GM21737 (cell line): ENCODE measurements around the gene SPACA9.

Experiments
- ATAC-seq: cut with Tn5 transposase; IDR thresholded peaks from one replicate; pipeline ENCODE4 v1.9.1; 2021; ENCODE audit warnings: mild to moderate bottlenecking, moderate library complexity; ENCODE audit not compliant: unreplicated experiment

Gene SPACA9

DNA sequence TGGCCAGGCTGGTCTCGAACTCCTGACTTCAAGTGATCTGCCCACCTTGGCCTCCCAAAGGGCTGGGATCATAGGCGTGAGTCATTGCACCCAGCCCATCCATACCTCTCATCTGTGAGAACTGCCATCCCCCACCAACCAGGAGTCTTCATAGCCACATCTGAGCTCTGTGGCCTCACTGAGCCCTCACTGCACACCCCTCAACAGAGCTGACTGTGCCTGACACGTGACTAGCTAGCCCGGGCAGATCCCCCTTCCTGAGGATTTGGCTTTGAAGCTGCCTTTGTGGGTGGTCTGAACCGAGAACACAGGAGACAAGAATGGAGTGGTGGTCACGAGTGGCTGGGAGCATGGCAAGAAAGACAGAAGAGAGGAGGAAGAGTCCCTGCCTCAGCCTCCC is 16.2 kb upstream of the SPACA9 start:
- ATAC-seq: no peak

GRCh38 chr9:132863096-132863495 is 15.6 kb upstream of the SPACA9 start:
- ATAC-seq: no peak

GRCh38 chr9:132864277-132864676 is 14.4 kb upstream of the SPACA9 start:
- no peak for ATAC-seq

- ATAC-seq: no peak
Measured at GRCh38 chr9:132864691-132865090, 14.0 kb upstream of the SPACA9 start.

DNA sequence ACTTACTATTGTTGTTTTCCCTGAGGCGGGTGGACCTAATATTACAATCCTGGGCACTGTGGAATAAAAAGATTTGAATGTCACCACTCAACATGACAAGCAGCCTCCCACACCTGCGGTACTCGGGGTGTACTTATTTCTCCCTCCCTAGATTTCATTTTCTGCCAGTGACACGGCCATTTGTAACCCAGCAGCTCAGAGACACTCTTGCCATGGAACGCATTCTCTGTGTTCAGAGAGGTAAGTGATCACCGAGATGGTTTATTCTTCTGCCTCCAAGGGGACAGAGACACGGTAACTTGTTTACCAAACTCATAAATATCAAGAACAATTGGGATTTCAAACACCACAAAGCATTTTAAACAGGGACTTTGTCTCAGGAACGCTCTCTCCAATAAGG is 11.8 kb upstream of the SPACA9 start:
- ATAC-seq: no peak

- no peak for ATAC-seq
Measured at GRCh38 chr9:132869266-132869665, 9.4 kb upstream of the SPACA9 start.

DNA sequence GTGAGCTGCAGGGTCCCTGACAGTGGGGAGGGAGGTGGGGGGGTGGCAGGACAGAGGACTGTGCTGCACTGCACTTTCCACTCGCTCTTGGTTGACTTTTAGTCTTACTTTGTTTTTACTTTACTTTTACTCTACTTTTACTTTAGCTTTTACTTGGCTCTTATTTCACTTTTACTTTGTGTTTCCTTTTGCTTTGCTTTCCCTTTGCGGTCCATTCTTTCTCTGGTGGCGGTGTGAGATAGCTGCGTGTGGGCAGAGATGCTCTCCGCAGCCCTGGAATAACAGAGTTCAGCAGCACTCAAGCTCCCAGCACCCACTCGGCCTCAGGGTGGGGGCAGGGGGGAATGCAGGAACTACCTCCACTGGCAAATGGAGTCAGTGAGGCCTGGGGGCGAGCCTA is 5.3 kb upstream of the SPACA9 start:
- ATAC-seq: no peak

DNA sequence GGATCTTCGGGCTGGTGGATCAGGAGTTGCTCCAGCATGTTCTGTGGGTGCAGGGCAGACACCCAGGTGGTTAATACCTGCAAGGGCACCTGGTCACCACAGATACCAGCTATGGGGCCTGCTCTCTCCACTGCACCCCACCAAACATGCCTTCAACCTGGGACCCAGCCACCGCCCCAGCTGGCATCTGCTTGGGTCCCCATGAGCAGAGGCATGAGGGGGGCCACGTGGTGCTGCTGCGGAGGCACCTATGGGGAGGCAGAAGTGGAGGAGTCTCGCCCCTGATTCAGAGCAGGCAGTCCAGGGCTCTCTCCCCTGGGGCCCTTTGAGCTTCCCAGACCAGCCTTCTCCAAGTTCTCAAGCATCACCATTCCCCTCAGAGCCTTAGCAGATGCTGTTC is 3.5 kb upstream of the SPACA9 start:
- no peak for ATAC-seq

DNA sequence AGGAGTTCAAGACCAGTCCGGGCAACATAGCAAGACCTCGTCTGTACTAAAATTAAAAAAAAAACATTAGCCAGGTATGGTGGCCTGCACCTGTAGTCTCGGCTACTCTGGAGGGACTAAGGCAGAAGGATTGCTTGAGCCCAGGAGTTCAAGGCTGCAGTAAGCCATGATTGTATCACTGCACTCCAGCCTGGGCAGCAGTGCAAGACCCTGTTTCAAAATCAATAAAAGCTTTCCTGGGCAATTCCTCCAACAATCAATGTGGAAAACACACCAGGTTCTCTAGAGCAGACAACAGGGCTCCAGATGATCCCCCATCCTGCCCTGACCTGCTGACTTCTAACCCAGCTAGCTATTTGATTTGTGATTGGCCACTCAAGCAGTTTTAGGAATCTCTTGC is 1.8 kb upstream of the SPACA9 start:
- ATAC-seq: no peak

DNA sequence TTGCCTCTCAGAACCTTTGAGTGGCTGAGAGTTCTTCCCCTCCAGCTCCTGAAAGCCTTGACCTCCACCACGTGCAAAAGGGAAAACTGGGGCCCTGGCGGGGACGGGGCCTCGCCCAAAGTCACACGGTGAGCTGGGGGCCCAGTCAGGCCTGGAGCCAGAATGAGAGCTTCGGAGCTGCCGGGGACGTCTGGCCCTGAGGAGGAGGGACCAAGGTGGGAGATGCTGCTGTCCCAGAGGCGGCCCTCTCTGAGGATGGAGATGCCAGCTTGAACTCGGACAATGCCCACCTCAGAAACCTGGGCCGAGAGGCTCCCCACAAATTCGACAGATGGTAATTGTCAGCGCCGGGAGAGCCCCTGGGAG is 1.3 kb upstream of the SPACA9 start:
- no peak for ATAC-seq

- ATAC-seq: peak; percentile 67
Measured at GRCh38 chr9:132877824-132878694, 639 bp upstream of the SPACA9 start, which contains the start of gene AK8. Gene AK8, minus strand, starts transcription at chr9:132878284. Its CDS starts 29 bp downstream, at chr9:132878255.

GRCh38 chr9:132879457-132880323 is 992 bp downstream of the SPACA9 start:
- ATAC-seq: no peak

GRCh38 chr9:132880324-132880661 is 1.6 kb downstream of the SPACA9 start:
- ATAC-seq: no peak

DNA sequence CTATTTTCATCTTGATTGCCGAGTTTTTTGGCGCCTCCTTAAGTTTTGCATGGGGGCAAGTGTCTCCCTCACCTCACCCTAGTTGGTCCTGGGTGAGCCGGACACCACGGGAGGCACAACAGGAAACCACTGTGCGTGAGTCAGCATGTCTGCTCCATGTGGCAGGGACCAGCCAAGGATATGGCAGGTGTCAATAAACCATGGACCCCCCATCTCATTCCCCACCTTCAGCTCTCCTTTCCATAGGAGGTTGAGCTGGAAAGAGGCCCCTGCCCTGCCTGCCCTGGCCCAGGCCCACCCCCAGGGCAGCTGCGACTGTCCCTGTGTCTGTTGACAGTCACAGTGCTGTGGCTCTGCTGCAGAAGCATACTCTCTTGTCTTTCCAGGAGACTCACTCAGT is 3.1 kb downstream of the SPACA9 start:
- no peak for ATAC-seq

DNA sequence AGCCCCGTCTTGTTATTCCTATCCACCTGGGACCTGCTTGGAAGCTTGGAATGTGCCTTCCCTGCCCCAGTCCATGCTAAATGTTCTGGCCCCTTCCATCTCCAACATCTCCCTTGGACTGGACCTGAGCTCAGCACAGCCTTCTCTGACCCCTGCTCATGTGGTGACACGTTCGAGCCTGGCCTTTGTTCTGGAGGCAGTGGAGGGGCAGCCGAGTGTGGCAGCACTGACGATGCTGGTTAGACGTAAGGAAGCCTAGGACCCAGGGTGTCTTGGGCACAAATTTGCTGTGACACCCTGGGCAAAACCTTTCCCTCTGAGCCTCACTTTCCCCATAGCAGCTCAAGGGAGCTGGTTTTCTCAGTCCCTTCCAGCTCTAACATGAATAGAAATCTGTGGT is 3.9 kb downstream of the SPACA9 start:
- ATAC-seq: no peak

DNA sequence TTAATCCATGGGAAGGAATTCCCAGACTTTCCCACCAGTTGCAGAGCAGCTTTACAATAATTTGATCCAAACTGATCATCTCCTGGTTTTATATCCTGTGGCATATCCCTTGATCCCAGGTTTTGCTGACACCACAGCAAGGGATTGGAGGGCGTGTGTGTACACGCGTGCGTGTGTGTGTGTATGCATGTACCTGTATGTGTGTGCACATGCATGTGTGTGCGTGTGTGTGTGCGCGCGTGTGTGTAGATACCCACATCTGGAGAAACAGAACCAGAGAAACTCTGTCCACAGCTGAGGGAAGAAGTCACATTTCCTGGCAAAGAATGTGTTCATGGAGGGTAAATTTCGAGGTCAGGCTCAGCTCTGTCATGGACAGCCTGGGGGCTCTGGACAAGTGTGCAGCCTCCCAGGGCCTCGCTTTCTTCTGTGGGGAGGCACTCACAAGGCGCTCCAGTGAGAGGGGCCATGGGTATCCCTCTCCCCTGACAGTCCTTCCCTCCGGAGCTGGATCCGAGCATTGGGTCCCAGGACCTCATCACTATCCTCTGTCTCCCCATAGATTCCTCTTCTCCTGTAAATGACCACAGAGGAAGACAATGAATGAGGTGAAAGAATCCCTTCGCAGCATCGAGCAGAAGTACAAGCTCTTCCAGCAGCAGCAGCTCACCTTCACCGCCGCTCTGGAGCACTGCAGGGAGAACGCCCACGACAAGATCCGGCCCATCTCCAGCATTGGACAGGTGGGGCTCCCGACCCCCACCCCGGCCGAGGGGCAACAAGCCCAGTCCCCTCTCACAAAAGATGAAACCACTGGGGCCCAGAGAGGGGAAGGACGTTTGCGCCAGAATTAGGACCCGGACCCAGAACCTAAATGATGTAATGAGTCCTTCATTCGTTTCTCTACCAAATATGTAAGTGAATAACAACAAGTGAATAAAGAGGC is 4.9 kb downstream of the SPACA9 start:
- no peak for ATAC-seq

- no peak for ATAC-seq
Measured at GRCh38 chr9:132885720-132886333, 7.1 kb downstream of the SPACA9 start.

DNA sequence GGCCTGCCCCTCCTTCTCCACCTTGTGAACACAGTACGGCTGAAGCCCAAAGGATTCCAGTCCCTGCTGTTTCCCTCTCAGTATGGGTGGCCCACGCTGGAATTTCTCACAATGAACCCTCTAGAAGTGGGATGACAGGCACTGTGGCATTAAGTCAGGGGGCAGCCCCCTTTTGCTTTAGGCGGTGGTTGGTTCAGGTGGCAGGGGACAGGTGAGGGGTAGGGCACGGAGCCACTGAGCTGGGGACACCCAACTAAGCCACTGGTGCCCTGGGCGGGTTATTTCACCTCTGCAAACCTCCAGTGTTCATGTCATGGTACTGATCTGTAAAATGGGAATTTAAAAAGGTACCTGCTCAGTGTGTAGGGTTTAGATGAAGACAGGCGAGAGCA is 7.6 kb downstream of the SPACA9 start:
- no peak for ATAC-seq

DNA sequence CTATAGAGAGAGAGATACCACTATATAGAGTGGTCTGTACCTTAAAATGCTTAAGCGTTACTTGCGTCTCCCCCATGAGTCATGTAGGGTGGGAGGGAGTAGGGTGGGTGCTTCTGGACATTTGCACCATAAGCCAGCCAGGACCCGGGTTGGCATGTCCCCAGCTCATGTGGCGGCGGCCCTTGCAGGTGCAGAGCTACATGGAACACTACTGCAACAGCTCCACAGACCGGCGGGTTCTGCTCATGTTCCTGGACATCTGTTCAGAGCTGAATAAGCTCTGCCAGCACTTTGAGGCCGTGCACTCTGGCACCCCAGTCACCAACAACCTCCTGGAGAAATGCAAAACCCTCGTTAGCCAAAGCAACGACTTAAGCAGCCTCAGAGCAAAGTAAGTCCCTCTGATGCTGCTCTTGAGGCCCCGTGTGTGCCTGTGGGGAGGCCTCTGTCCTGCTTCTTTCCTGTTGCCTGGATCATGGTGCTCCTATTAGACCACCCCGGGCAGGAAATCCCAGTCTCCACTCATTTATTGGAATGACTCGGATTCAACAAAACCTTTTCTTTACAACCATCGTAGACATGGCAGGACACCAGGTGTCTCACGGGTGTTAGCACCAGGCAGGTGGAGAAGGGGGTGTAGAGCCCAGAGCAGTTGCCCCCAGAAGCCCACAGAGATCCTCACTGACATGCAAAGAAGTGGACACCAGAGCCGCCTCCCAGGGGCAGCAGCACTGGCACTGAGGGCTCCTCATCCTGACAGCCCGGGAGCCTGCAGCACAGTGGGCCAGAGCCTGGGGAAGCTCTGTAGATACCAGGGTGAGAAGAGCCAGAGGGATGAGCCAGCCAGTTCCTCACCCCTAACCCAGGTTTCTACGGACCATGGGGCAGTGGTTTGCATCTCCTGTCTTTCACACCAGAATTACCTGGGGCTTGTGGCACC is 8.8 kb downstream of the SPACA9 start:
- ATAC-seq: no peak
